GM15510 (cell line): ENCODE measurements around the gene IMMP2L.

Experiments
- POLR2A ChIP-seq: IDR thresholded peaks from 3 replicates; pipeline ENCODE4 v1.6.1; 2011; ENCODE audit warnings: borderline replicate concordance; ENCODE audit not compliant: insufficient read length; ENCODE audit errors: extremely low read depth

IMMP2L gene

DNA sequence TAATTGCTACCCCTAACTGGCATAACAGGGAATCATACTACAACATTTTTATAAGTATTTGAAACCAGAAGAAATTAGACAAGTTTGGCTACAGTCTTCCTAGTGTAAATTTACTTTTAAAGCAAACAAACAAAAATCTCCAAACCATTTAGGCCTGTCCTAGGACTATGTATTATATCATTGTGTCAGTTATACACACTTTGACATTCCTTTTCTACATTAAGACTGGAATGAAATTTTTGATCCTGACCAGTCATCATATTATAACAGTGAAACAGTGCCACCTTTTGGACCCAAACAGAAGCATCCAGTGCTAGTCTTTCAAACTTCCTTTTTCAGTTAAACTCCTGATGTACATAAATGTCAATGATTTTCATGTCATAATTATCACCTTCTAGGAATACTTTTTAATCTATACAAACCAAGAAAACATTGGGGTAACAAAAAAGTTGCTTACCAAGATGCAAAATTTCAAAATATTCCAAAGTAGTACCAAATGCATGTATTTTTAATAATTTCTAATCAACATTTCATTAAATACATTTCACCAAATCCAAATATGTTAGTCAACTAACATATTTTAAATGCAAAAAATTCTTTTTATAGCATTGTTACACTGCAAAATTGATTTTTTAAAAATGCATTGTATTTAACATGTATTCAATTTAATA, 75.7 kb downstream of the IMMP2L start:
- no peak for TF ChIP-seq POLR2A

DNA sequence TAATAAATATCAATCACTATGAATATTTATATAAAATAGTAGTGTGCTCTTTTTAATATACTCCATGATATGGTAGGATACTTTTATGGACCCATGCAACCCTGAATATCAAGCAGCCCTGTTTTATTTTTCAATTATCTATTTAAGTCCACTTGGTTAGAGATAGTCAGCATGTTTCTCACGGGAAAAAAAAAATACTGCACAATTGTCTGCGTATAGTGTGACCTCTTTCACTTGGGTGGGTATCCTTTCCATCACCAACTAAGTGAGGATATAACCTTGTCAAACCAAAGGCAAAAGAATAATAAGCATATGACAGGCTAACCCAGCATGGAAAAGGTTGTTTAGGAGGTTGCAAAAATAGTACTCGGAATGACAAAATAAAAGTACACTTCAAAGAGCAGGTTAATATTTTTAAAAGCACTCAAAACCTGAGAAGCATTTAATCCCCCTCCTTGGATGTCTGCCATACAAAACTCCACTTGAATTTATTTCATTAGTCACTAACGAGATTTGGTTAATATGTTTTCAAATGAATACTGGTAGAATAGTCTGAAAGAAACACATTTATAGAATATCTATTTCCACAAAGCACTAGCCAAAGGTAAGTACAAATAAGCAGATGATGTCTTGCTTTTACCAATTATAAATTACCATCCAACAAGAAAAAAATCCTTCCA, 76.5 kb downstream of the IMMP2L start:
- TF ChIP-seq POLR2A: no peak

DNA sequence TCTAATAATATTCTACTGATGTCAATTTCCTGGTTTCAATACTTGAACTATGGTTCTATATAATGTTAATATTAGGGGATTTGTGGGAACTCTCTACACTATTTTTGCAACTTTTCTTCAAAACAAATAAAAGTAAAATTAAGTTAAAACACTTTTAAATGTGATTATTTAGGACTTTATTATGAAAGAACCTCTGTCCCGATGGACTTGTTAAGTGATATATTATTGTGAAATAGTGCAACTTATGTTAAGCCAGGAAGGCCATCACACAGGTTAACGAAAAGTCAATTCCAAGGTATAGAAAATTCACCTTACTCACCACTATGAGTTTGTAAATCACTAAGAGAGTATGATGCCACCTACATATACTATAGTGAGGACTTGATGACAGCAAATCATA, 79.2 kb downstream of the IMMP2L start:
- no peak for TF ChIP-seq POLR2A

DNA sequence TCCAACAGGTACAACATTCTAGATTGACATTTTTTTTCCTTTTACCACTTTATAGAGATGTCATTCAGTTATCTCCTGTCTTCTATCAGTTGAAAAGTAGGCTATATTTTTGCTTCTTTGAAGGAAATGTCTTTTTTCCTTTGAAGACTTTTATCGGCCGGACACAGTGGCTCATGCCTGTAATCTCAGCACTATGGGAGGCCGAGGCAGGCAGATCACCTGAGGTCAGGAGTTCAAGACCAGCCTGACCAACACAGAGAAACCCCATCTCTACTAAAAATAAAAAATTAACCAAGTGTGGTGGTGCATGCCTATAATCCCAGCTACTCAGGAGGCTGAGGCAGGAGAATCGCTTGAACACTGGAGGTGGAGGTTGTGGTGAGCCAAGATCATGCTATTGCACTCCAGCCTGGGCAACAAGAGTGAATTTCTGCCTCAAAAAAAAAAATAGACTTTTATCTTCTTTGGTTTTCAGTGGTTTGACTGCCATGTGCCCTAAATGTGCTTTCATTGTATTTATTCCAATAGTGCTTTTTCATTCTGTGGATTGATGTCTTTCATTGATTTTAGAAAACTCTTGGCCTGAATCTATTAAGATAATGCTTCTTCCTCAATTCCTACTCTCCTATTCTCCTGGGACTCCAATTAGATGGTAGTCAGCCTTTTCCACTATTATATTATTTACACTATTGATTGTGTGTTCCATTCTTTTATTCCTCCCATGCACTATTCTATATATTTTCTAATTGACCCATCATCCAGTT, 84.6 kb downstream of the IMMP2L start:
- no peak for TF ChIP-seq POLR2A

DNA sequence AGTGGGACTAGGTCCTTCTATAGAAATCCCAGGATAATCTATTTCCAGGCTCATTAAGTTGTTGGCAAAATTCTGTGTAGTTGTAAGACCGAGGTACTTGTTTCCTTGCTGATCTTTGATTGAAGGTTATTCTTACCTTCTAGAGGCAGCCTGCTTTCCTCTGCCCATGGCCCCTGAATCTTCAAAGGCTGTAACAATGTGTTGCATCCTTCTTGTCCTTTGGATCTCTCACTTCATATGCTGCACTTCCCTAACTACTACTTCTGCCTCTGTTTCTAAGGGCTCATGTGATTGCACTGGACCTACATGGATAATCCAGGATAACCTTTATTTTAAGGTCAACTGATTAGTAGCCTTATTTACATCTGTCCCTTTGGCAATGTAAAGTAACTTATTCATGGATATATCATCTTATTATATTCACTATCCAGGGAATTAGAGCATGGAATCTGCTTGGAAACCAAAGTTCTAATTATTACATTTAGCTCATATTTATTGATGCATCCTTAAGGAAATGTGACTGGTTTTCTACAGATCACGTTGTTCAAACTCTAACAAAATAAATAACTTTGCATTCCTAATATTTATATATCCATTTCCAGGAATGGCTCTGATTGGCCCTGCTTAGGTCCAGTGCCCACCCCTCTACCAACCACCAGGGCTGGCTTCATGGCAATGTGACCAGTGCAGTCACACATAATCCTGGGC, 85.6 kb downstream of the IMMP2L start:
- TF ChIP-seq POLR2A: no peak

DNA sequence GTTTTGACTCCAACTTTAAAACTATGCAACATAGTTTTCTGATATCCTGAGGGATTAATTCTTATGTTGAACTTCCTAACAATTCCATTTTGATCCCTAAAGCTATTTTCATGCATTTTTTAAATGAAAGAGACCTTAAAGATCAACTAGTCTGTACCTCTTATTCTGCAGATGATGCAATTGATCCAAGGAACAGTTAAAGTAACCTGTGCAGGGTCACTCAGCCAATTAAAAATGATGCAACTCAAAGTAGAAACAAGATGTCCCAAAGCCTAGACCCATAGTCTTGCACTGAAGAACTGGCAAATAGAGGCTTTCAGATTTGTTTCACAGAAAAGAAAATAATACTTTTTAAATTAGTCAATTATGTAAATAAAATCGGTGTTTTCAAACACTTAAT, 86.3 kb downstream of the IMMP2L start:
- TF ChIP-seq POLR2A: no peak

DNA sequence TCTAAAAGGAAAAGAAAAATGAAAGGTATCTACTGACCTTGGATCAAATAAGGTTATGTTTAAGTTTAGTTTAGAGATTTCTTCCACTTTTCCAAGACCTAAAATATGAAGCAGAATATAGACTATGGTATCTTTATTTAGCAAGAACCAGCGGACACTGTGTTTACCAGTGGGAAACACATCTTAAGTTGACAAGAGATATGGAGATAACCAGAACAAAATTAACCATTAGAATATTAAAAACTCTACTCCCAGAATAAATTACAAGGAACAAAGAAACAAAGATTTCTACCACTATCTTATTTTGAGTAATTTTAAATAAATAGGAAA, 86.9 kb downstream of the IMMP2L start:
- no peak for TF ChIP-seq POLR2A

DNA sequence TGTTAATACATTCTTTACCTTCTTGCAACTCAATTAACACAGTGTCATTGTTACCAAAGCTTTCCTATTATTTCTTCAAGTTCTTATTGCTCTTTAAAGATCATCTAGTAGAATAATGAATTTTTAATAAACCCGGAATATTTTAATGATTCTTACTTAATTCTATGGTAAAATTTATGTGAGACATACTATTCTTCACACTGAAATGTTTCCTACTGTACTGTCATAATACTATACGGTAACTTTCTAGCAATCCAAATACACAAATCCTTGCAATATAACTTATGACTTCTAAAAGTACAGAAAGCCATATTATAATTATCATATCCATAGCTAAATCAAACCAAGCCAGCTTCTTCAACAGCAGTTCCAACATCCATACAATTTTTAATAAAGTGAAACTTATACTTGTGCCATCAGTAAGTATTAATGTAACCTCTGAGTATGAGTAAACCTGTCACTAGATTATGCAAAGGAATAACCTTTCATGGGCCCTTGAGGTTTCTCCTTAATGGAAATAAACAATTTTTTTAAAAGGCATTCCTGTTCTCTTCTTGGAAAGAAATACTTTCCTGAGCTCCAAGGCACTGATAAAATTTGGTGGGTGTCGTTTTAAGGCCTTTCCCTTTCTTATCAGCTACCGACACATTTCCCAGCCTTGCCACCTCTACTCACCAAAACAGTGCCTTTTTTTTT, 87.4 kb downstream of the IMMP2L start:
- no peak for TF ChIP-seq POLR2A

DNA sequence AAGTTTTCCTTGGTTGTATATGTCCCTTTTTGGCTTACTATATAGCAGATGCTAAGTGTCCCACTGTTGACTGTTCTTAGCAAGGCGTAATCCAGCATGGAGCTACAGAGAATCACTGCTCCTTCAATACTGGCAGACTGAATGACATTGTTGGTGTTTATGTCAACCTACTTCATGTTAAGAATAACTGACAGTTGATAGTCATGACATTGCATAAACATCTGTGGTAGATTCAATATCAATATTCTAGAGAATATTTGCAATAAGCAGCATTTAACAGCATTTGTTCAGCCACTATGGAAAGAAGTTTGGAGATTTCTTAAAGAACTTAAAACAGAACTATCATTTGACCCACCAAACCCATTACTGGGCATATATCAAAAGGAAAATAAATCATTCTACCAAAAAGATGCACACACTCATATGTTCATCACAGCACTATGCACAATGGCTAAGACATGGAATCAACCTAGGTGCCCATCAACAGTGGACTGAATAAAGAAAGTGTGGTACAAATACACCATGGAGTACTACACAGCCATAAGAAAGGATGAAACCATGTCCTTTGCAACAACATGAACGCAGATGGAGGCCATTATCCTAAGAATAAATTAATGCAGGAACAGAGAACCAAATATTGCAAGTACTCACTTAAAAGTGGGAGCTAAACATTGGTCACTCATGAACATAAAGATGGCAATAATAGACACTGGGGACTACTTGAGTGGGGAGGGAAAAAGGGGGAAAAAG, 88.7 kb downstream of the IMMP2L start:
- TF ChIP-seq POLR2A: no peak

DNA sequence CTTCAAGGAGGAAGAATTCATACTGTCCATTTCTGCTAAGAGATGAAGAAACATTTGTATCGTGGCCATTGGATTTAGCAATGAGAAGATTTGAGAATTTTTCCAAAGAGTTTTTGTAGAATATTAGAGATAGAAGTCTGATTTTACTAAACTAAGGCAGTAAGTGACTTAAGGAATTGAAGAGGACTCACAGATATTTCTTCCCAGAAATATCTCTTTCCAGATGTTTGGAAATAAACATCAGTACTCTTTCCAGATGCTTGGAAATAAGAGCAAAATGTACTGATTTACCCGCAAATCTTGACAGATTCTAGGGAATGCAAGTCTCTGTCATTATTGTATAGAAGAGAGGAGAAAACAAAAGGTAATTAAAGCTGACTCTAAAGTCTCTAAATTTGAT, 91.3 kb downstream of the IMMP2L start:
- TF ChIP-seq POLR2A: no peak

DNA sequence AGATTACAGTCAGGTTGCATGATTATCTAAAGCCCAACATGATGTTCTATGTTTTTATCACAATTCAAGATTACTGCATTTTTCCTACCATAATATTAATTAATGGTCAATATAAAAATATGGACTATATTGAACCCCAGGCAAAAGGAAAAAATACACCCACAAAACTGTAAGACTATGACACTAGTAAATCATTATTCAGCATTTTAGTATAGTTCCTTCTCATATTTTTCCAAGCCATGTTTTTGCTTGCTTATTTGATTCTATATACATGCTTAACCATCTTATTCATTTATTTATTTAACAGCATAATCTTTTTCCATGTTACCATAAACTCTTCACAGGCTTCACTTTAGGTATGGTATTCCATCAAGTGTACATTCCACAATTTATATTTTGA, 101.6 kb downstream of the IMMP2L start:
- no peak for TF ChIP-seq POLR2A

DNA sequence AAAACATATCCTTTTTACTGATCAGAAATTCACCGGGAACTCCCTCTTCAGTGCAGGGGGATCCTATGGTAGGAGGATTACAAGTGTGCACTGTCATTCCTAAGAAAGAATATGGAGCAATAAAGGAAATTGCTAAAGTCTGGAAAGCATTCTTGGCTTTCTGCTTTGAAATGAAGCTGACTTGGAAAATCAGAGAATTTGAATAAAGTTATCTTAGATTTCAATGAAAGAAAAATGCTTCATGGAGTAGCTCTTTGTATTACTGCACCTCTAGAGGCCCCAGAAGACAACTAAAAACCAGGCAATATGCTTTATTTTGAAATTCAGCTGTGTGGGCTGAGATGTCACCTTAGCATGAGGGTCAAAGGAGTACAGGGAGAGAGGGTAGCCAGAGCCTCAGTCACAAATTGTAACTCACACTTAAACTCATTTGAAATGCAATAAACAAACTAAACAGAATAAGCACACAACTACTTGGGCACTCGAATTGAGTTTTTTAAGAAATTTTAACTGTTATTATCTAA, 102.5 kb downstream of the IMMP2L start:
- no peak for TF ChIP-seq POLR2A

DNA sequence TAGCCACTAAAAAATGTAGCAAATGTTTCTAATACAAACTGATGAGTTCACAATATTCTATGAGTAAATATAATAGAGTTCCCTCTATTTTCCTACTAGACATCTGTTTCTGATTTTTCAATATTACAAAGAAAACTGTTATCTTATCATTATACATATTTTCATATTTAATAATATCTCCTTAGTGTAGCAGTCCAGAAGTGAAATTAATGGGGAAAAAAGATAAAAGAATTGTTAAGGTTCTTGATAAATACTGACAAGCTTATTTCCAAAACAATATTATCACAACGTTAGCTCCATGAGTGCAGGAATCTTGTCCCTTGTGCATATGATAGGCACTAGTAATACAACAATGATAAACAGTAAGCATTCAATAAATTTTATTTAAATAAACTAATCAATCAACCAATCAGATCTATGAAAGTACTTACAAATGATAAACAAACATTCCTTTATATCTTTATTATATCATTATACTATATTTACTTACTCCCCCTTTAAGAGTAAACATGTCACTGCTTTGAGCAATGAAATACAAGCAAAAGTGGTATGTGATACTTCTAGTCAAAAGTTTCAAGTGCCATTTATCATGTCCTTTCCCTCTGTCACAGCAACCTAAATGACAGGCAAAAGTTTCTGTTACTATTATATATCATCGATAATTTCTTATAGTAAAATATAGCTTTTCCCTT, 103.1 kb downstream of the IMMP2L start:
- TF ChIP-seq POLR2A: no peak
